CD1c-positive myeloid dendritic cell (primary cell): Measurements from ENCODE around the gene LIM2.

Source experiments
- DNase-seq: peaks from one replicate; pipeline ENCODE4 v3.0.0-alpha.2; 2016; ENCODE audit errors: extremely low spot score

The LIM2 gene

DNA sequence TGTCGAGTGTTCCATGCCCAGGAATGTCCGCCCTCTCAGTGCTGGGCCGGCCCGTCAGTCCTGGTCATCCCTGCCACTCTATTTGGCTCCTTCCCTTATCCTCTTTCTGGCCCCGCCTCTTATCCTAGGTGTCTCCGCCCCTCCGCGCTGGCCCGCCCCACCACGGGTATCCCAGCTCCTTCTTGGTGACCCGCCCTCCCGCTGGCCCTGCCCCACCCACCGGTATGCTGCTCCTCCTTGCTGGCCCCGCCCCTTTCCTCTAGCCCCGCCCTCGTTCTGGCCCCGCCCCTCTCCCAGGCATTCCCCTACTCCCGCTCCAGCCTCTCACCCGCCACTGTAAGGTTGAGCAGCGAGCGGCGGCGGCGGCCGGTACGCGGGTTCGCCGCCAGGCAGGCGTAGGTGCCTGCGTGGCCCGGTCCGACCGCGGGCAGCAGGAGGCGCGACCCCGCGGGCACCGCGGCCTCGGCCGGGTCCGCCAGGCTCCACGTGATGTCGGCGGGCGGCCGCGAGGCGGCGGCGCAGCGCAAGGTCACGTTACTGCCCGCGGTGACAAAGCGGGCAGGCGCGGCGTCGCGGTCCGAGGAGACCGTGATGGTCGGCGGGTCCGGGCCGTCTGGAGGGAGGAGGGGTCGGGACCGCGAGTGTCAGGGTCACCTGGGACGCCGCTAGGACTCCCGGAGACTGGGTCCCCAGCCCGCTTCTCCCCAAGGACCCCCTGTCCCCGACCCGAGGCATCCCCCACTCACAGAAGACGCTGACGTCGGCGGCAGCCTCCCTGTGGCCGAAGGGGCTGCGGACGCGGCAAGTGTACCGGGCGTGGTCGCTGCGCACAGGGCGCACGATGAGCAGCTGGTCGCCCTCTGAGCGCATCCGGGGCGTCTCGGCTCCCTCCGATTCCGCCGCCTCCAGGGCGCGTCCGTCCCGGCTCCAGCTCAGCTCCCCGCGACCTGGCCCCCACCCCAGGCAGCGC lies 47.8 kb downstream of the LIM2 start:
- peak; percentile 97 for DNase-seq

DNA sequence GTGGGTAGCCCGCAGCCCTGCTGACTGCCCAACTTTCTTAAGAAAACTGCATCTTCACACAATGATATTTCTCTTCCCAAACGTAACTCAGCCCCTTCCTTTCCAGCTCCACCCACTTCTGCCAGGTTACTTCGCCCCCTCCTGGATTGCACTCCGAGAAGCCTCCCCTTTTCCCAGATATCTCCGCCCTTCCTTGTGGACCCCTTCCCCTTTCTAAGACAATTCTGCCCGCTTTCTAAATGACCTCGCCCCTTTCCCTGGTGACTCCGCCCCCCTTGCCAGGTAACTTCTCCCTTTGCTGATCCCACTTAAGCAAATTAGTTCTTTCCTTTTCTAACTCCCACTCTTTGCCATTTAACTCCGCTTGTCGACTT lies 48.5 kb downstream of the LIM2 start:
- no peak for DNase-seq

- peak; percentile 80 for DNase-seq
Observed at GRCh38 chr19:51338563-51339312, 49.0 kb downstream of the LIM2 start.

- DNase-seq: no peak
Observed at GRCh38 chr19:51337861-51338562, 49.8 kb downstream of the LIM2 start.

DNA sequence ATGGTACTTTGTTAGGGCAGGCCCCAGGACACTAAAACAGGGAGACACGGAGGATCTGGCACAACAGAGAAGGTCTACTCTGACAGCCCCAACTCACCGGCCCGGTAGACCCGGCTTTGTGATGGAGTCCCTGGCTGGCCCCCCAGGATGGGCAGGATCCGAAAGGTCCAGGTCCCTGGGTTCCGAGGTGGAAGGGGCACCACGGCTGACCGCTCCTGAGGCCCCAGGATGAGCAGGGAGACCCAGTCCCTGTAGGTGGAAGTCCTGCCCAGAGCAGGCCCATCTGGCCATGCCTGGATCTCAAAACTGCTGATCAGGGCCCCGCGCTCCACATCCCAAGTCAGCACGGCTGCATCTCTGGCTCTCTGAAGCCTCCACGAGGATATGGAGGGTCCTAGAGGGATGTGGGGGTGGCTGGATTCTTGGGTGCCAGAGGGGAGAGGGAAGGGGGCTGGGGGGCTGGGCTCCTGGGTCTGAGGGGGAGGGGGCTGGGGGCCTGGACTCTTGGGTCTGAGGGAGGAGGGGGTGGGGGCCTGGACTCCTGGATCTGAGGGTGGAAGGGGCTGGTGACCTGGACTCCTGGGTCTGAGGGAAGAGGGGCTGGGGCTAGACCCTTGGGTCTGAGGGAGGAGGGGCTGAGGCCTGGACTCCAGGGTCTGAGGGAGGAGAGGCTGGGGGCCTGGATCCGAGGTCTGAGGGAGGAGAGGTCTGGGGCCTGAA lies 50.5 kb downstream of the LIM2 start:
- DNase-seq: no peak

DNA sequence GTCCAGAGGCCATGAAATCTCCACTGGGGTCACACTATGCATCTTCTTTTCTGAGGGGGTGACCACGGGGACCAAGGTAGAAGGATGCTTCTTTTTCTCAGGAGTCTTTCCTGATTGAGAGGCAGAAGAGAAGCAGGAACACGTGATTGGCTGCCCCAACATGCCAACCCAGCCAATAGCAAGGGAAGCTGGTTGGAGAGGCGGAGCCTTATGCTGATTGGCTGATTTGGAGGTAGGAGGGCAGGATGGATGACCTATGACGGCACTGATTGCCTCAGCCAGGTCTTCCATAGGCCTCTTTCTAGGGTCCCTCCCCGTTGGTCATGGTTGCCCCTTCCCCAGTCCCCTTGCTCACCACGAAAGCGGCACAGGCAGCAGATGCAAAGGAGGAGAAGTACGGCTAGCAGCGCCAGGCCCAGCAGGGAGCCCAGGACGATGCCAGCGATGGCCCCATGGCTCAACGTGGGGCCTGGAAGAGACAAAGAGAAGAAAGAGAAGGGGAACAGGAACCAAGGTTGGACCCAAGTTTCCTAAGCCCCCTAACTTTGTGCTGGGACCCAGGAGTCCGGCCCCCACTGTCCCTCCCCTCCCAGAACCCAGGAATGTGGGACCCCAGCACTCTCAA lies 53.8 kb downstream of the LIM2 start:
- DNase-seq: no peak

GRCh38 chr19:51331716-51332115 lies 56.1 kb downstream of the LIM2 start:
- DNase-seq: no peak

DNA sequence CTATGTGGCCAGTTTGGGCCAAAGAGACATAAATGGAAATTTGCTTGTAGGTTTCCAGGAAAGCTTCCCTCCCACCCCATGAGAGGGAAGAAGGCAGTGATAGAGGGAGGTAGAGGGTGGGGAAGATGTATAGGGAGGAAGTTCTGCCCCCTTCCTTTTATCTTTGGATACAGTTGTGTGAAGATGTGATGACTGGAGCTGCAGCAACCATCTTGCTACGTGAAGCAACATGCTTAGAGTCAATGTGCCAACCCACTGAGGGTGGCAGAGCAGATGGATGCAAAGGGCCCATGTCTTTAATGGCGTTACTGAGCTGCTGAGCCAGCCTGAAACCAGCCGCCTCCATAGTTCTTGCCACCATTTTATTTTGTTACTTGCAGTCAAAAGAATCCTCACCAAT lies 56.6 kb downstream of the LIM2 start:
- DNase-seq: no peak

DNA sequence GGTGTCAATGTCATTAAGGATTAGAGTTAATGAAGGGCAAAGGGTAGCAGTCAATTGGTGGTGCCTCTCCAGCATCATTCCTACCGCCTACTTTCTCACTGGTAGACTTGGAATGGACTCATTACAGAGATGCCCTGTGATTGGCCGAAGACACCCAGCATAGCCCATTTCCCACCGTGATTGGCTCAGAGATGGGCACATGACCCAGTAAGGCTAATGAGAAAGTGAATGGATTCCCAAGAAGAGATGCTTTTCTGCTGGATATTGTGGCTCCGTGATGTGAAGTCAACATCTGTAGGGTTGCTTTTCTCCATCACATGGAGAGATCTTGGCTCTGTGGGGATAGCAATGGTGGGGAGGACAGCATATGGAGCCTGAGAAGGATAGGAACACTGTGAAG lies 57.4 kb downstream of the LIM2 start:
- no peak for DNase-seq
